Dermis blood vessel endothelial cell (primary cell): ENCODE data around the gene ERICH2. TPM values are rescaled to one million over a fixed set of nuclear protein-coding genes. Genes with fewer than 3 reads are reported as not detected.

Source experiments
- DNase-seq: peaks from one replicate; pipeline ENCODE4 v3.0.0; 2010
- total RNA-seq: library from RNA; depleted of rRNA; stranded (reverse); fragments of >200 nt; gene quantifications from 2 replicates; pipeline ENCODE4 v1.2.3, GENCODE V29; 2014

ERICH2 gene
- total RNA-seq, 1 donor from 2014 or later: not detected

DNA sequence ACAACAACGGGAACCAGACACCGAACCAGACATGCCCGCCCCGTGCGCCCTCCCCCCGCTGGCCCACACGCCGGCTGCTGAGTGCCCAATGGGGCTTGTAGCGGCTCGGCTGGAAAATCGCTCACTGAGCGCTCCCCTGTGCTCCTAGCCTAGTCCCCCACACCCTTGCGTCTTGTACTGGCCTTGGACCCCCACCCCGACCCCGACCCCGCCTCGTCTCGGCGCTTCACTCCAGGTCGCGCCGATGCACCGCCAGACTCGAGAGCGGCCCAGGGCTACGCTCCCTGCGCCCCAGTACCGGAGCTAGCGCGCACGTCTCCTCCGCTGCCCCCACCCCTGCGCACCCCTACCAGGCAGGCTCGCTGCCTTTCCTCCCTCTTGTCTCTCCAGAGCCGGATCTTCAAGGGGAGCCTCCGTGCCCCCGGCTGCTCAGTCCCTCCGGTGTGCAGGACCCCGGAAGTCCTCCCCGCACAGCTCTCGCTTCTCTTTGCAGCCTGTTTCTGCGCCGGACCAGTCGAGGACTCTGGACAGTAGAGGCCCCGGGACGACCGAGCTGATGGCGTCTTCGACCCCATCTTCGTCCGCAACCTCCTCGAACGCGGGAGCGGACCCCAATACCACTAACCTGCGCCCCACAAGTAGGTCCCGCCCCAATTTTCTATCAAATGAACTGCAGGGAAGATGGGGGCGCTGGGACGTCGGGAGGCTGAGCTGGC is 48.0 kb downstream of the ERICH2 start:
- no peak for DNase-seq

DNA sequence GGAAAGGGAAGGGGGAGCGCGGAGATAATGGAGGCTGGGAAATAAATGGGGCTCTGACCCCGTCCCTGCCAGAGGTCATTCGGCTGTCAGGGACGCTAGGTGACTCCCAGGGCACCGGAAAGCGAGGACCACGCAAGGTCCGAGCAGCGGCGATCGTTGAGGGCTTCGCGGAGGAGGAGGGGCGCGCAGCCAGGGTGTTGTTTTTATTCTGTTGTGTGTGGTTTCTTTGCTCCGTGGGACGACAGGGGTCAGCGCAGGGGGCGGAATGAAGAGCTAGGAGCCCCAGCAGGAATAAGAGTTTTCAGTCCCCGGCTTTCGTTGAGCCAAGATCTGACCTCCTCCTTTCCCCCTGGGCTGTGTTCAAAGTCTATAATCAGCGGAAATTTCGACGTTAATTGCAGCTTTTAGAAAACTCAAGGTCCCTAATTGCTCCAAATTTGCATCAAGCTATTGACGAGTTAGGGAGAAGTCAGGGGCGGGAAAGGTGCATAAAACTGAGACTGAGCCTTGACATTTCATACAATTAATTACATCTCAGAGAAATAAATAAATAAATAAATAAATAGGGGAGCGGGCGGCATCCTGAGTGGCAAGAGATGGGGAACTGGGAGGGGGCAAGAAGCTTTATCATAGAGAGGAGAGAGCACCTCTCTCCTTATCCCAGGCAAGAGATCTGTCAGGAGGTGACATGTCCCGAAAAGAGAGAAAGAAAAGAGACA is 48.7 kb downstream of the ERICH2 start:
- DNase-seq: no peak

DNA sequence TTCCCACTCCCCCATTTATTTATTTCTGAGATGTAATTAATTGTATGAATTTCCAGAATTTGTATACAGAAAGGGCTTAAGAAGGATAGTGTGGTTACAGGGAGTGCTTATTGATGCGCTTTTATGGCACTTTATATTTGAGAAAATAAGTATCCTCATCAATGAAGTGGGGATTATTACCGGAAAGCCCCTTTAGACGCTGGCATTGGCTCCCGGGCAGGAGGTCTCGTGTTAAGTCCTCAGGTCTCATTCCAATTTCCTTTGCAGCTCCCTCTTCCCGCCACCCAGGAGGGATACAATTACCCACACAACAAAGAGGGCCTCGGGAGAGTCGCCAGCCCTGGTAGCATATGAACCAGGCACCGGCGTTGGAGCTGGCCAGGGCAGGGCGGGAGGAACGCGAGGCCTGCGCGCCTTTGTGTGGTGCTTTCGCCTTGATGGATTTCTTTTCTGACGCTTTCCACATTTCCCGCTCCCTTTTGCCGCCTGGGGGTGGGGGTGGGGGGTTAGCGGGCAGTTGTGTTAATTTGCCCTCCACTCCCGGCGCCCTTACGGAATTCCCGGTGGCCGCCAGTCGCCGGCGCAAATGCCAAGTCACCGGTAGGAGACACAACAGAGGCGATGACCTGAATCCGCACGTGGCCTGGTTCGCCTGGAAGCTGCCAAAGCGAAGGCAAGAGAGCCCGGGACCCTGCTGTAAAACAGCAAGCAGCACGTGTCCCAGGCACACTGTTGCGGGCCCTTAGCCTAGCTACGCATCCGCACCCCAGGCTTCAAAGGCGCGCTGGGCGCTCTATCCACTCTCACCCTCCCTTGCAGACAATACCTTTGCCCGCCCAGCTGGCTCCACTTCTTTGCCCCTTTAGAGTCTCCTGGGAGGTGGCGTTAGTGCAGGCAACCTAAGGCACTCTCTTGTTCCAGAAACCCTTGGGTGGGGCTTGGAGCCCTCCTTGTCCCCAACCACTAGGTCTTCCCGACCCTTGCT is 49.8 kb downstream of the ERICH2 start:
- no peak for DNase-seq

DNA sequence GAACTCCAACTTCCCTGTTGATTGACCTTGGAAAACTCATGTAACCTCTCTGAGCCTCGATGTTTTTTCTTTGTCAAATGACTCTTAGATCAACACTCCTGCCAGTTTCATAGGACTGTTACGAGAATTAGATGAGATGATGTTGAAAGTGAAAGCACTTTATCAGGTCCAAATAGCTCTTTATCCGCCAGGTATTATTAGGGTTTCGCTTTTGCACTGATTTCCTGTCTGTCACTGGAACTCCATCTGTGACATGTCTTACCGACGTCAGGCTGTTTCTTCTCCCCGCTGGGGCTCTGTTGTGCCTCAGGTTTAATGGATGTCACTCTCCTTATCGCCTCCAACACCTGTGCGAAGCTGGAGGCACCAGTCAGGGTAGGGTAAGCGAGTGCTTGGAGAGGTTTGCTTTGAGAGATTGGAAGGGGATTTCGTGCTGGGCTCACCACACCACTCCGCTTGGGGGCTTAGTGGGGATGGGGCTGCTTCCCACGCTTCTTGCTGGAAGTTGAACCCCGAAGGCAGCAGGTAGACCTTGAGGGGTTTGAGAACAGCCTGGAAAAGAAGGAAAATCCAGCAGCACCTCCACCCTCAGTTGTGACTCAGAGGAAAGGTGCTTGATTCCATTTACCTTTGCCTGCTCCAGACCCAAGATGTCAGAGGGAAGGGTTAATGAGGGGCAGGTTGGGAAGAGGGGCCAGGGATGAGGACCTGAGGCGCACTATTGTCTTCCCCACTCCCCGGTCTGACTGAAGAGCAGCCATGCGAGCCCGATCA is 50.8 kb downstream of the ERICH2 start:
- no peak for DNase-seq

DNA sequence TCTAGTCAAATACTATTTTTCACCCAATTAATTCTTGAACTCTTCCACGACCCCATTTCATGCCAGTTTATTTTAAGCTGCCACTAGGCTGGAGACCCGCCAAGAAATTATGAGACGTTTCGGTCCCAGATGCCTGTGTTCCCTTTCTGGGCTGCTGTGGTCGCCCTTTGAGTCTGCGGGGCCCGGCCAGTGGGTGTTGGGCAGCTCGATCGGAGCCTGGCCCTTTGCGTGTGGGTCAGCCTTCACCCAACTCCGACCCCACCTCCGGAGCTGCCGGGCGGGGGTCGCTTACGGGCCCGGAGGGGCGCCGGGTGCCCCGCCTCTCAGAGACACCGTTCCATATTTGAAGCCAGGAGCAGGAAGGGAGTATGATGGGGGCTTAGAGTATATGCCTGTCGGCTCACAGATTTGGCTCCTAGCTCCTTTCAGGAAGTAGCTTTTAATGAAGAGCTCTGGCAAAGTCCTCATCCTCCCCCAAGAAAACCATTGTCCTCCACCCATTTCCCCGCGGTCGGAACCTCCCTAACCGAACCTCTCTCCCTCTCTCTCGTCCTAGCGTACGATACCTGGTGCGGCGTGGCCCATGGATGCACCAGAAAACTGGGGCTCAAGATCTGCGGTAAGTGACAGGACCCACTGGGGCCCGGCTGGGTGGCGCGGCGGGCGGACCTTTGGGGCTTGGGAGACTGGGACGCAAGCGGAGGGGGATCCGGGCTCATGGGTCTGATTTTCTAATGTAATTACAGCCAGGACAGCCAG is 51.5 kb downstream of the ERICH2 start:
- DNase-seq: no peak

DNA sequence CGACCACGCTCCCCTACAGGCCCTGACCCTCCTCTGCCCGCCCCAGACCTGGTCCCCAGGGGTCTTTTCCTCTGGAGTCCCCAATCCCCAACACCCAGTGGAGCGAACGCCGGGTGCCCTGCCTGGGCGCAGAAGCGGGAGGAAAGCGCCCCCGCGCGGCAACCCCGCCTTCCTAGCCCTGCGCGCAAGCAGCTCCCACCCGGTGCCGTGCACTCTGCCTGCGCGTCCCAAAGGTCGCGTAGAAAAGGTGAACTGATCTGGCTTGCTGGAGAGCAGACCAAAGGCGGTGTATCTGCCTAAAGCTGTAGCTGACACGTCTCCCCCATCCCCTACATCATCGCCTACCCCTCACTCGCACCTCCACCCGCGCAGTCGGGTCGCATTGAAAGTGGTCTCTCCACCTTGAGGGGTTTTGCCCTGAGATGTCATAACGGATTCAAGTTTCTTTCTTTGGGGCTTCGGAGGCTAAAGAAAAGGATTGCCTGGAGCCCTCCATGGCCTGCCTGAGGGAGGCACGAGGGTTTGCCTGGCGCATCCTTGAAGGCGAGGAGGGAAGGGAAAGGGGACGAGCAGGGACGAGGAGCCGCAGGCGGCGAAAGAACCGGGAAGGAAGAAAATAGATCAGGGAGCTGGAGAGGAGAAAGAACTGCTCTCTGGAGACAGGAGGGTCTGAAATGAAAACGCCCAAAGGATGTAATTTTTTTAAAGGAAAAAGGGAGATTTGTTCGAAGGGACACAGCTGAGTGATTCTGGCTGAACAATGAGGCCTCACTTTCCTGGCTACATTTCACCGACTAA is 52.3 kb downstream of the ERICH2 start:
- DNase-seq: no peak

DNA sequence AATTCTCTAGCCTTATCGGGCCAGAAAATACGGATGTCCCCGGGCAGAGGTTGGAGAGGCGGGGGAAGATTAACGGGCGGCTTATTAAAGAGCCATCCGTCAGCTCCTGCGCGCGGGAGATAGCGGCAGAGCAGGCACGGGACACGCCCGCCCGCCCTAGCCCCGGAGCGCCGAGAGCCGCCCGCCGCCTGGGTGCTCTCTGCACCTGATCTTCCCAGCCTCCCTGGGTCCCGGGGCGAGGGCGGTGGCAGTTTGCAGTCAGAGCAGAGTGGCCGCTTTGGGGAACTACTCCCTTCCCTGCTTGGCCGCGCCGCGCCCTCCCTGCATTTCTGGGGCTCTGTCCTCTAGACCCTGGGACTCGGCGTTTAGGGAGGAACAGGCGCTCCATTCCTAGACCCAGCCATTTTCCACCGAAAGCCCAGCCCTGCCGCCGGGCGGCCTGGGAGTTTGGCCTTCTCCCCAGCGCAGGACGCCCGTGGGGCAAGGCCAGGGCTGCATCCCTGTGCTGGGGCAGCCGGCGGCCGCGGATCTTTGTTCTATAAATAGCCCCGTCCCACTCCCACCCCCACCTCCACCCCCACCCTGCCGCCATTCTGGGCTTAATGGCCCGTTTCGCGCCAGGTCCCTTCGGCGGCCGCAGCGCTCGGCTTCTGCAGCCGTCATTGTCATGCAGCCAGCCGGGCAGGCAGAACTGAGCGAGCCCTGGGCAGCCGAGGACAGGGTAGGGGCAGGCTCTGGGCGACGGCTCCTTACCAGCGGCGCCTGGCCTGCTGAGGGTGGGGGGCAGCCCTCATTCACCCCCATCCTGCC is 53.1 kb downstream of the ERICH2 start:
- no peak for DNase-seq

DNA sequence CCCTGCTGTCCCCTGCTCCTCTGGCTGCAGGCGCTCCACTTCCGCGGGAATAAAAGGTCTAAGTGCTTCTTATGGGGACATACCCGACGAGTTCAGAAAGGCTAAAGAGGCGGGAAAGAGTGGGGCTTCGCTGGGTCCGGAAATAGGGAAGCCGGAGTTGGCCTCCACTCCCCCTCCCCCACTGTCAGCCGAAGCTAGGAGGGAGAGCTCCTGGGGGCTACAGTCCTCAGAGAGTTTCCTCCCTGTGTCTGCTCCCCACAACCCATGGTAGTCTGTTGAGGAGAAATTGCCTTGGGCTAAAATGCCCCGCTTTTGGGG is 53.7 kb downstream of the ERICH2 start:
- no peak for DNase-seq

DNA sequence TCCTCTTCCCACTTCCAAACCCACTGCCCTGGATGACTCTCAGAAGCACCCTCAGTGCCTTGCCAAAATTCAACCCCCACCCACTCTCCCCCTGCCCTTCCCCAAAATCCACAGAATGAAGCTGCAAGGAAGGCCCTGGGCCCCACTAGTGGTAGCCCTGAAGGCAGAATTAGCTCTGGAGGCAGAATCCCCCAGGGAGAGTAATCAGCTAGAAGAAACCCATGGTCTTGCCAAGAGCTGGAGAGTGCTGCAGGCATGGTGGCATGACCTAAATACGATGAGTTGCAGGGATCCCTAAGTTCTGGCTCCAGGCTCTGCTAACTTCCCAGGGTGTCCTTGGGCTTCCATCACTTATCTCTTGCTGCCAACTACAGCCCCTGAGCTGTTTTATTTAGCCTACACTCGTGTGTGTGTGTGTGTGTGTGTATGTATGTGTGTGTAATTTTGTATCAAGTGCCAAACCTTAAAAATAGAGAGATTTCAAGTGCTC is 54.4 kb downstream of the ERICH2 start:
- no peak for DNase-seq

DNA sequence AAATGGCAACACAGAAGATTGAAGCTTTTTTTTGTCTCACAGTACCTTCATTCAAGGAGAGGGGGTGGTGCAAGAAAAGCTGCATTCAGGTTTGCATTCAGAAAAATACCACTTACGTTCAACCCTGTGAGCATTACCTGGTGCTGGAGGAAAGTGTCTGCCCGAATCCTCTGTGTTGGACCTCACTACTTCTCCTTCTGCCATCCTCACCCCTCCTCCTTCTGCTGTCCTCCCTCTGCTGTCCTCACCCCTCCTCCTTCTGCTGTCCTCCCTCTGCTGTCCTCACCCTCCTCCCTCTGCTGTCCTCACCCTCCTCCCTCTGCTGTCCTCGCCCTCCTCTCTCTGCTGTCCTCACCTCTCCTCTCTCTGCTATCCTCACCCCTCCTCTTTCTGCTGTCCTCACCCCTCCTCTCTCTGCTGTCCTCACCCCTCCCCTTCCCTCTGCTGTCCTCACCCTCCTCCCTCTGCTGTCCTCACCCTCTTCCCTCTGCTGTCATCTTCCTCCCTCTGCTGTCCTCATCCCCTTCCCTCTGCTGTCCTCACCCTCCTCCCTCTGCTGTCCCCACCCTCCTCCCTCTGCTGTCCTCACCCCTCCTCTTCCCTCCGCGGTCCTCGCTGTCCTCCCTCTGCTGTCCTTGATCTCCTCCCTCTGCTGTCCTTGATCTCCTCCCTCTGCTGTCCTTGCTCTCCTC is 57.8 kb downstream of the ERICH2 start:
- DNase-seq: no peak

DNA sequence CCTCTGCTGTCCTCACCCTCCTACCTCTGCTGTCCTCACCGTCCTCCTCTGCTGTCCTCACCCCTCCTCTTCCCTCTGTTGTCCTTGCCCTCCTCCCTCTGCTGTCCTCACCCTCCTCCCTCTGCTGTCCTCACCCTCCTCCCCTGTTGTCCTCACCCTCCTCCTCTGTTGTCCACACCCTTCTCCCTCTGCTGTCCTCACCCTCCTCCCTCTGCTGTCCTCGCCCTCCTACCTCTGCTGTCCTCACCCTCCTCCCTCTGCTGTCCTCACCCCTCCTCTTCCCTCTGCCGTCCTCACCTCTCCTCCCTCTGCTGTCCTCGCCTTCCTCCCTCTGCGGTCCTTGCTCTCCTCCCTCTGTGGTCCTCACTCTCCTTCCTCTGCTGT is 58.3 kb downstream of the ERICH2 start:
- no peak for DNase-seq

DNA sequence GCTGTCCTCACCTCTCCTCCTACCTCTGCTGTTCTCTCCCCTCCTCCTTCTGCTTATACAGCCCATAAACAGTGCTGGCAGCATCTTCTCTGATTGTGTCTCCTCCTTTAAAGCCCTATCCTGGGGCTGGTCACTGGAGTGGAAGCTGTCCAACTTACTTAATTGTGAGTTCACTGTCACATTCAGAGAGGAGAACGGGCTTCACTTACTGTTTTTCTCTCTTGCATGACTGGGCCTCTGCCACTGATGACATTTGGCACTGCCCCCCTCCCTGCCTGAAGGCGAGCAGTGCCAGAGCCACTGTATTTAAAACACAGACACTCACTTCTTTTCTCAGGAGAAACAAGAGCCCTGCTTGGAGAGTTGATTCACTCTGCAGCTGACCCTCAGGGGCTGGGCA is 58.9 kb downstream of the ERICH2 start:
- no peak for DNase-seq

DNA sequence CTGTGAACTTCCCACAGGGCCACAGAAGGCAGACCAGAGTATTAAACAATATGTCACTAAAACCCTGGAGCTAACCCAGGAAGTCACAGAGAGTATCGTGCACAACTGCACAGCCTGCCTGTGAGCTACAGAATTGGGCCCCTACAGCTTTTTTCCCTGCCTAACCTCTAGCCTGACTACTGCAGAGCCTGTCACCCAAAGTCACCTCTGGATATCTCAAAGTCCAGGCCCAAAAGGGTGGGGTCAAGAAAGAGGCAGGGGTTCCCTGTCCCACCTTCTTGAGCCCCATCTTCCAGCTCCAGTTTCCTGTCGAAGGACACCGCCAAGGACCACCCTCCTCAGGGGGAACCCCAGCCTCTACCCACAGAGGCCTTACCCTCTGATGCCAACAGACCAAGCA is 60.0 kb downstream of the ERICH2 start:
- no peak for DNase-seq

DNA sequence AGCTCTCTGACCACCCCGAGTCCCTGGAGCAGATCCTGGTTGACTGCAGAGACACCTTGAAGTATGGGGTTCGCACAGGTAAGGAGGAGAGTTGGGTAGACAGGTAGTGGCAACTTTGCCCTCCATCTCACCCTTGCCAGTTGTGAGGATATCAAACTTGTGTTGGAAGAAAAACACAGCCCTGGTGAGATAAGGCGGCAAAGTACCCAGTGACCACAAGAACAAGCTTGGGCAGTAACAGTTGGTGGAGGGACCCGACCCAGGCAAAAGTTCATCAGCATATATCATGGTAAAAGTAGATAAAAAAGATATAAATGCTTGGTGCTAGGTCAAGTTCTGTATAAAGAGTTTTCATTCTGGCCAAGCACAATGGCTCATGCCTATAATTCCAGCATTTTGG is 60.9 kb downstream of the ERICH2 start:
- no peak for DNase-seq

DNA sequence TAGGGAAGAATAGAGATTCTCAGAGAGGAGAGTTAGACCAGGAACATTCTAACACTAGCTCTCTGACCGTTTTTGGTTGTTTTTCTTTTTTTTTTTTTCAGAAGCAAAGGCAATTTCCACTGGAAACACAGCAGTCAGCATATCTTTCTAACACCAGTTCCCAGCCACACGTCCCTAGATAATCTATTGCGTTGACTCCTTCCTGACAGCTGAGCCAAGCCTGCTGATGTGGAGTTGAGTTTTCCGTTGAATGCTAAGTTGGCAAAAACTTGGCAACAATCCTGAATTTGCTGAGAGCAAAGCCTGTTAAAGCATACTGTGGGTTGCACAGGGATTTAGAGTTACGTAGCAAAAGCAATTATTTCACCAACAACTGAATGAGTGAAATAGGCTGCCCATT is 65.8 kb downstream of the ERICH2 start:
- DNase-seq: no peak

DNA sequence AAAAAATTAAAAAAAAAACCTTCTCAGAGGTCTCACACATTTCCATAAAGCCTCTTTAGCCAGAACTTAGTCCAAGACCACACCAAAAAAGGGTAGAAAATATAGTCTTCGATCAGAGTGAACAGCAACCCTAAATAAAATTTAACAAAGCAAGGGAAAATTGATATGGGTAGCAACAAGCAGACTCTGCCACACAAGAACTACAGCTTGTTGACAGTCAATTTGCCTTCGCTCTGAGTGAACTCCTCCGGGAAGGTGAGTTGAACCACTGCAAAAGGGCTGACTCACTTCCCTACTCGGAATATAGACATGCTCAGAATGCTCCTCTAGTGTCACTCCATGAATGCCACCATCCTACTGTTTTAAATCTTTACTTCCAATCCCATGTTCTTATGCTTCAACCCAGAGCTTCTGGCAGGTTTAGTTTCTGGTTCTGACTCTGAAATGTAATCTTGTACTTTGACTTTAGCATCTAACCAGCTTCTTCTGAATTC is 70.6 kb downstream of the ERICH2 start:
- no peak for DNase-seq

DNA sequence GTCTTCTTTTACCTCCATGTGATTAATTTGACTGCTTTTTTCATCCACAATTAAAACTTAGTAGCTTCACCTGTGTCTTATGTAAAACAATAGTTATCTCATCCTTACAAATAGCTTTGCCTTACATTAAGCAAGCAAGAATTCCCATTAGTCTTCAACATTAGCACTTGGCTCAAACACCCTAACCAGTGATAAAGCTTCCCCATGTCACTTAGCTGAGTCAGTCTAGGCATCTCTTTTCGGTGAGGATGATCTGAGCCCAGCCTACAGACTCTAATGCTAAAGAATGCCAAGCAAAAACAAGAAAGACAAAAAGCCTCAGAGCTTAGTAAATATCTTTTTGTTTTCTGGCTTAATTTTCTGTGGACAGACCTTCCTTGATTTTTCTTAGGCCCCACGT is 72.6 kb downstream of the ERICH2 start:
- no peak for DNase-seq

DNA sequence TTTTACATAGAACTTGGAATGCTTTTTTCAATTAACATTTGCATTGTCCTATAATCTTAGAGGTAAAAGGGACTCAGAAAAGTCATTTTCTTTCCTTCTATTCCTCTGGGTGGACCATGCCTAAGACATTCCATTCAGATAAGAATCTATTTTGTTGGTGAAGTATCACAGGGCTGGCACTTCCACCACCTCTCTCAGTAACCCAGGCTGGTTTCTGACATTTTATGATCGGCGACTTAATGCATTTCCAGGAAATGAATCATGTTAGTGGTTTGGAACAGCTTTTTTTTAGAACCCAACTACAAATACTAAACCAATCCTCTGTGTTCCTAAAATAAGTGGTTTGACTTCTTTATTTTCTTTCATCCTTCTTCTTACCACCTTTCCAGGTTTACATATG is 73.5 kb downstream of the ERICH2 start:
- DNase-seq: peak; percentile 41

DNA sequence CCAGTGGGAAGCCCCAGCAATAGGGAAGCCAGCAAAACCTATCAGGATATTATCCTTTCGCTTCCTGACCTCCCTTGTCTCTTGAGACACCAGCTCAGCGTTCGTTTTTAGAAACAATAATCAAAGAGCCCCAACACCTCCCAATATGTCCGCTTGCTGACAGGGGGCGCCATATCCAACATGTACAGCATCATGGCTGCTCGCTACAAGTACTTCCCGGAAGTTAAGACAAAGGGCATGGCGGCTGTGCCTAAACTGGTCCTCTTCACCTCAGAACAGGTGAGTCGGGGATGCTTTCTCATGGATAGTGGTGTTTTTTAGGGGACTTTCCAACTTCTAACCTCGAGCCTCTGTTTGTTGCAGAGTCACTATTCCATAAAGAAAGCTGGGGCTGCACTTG is 75.2 kb downstream of the ERICH2 start:
- no peak for DNase-seq
